WERI-Rb-1 (cell line): ENCODE measurements around the gene PARP1.

Experiments used
- DNase-seq: peaks from one replicate; pipeline ENCODE4 v3.0.0-alpha.2; 2020
- H3K27ac ChIP-seq: fragments of 250-450 bp; sonication (Bioruptor Pico); 2 replicates; pipeline ENCODE4 v1.5.1; 2020; ENCODE audit warnings: mild to moderate bottlenecking, moderate library complexity
- H3K27me3 ChIP-seq: fragments of 250-450 bp; sonication (Bioruptor Pico); 2 replicates; pipeline ENCODE4 v1.5.1; 2021; ENCODE audit warnings: mild to moderate bottlenecking, low read depth, moderate library complexity; ENCODE audit not compliant: insufficient read depth, severe bottlenecking
- H3K36me3 ChIP-seq: fragments of 250-450 bp; sonication (Bioruptor Pico); 2 replicates; pipeline ENCODE4 v1.5.1; 2020; ENCODE audit warnings: mild to moderate bottlenecking, moderate library complexity
- H3K4me3 ChIP-seq: 2 replicates; pipeline ENCODE4 v1.5.1; 2011; ENCODE audit warnings: low read depth, mild to moderate bottlenecking, control low read depth, low read length
- H3K9me3 ChIP-seq: fragments of 250-450 bp; sonication (Bioruptor Pico); 2 replicates; pipeline ENCODE4 v1.5.1; 2021; ENCODE audit warnings: mild to moderate bottlenecking, moderate library complexity; ENCODE audit not compliant: severe bottlenecking
- TF ChIP-seq, protein P1 (sequence below): IDR thresholded peaks from 2 replicates; pipeline ENCODE4 v1.5.1; 2011; ENCODE audit warnings: low read depth, mild to moderate bottlenecking, control low read depth, inconsistent platforms, low read length

PARP1 gene

DNA sequence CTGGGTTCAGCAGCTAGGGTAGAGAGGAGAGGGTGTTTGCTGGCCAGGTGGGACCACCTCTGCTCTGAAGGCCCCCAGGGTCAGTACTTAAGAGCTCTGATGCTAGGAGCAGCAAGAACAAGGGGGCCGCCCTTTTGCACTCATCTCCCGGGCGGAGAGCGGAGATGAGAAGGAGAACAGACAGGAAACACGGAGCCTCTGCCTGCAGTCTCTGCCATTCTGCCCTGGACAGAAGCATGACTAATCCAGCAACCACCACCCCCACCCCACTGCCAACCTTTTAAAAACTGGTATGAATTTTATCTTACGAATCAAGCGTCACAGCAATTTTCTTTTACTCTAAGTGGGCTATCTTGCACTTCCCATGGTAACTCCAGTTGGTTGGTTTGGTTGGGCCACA is 34.5 kb downstream of the PARP1 start:
- TF ChIP-seq, protein P1, sequence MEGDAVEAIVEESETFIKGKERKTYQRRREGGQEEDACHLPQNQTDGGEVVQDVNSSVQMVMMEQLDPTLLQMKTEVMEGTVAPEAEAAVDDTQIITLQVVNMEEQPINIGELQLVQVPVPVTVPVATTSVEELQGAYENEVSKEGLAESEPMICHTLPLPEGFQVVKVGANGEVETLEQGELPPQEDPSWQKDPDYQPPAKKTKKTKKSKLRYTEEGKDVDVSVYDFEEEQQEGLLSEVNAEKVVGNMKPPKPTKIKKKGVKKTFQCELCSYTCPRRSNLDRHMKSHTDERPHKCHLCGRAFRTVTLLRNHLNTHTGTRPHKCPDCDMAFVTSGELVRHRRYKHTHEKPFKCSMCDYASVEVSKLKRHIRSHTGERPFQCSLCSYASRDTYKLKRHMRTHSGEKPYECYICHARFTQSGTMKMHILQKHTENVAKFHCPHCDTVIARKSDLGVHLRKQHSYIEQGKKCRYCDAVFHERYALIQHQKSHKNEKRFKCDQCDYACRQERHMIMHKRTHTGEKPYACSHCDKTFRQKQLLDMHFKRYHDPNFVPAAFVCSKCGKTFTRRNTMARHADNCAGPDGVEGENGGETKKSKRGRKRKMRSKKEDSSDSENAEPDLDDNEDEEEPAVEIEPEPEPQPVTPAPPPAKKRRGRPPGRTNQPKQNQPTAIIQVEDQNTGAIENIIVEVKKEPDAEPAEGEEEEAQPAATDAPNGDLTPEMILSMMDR: no peak
- no peaks in the 10 kb centered on the region for H3K27me3 ChIP-seq
- peaks cover 17% of the 10 kb centered on the region for H3K36me3 ChIP-seq
- no peak overlapping the region for H3K27ac ChIP-seq
- no peak overlapping the region for H3K4me3 ChIP-seq
- H3K9me3 ChIP-seq: no peaks in the 10 kb centered on the region
- DNase-seq: no peak

DNA sequence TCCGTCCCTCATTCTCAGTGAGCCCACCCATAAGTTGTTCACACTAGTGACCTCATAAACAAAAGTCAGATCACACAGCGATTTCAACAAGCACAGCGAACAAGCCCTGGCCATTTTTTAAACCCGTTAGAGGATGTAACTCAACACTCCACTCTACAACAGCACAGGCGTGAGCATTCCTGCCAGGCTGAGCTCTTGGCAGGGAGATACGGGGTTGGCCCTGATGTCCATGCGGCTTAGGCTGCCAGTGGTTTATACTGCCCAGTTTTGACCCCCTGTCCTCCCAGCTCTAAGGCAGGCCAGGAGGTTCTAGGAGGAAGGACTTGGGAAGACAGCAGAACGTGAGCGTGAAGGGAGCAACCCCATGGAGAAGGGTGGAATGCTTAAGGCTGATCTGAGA is 35.0 kb downstream of the PARP1 start:
- Histone ChIP-seq H3K36me3 (peaks cover 17% of the 10 kb centered on the region), H3K9me3 (no peaks in the 10 kb centered on the region), H3K27ac (no peak overlapping the region), H3K27me3 (no peaks in the 10 kb centered on the region), H3K4me3 (no peak overlapping the region)
- TF ChIP-seq, protein P1: no peak
- DNase-seq: no peak

DNA sequence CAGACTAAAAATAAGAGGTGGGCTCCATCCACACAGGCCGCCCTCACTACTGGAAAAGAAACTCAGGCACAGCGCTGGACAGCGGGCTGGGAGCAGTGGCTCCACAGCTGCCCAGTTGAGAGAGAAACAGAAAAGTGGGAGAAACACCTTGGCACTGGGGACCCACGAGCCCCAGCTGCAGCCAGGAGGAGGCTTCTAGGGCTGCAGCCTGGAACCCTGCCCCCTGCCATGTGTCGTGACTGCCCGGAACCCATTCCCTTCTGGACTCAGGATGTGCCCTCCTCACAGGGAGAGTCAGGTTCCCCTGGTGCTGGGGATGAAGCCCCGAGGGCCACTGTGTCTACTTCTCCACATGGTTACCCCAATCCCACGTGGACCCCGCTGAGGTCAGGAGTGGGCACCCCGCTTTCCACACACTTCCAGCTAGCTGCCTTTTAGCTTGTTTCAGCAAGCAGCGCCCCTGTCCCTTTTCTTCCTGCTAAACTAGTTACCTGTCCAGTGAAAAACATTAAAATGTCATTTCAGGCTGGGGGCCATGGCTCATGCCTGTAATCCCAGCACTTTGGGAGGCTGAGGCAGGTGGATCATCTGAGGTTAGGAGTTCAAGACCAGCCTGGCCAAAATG is 35.9 kb downstream of the PARP1 start:
- H3K27ac ChIP-seq: no peak overlapping the region
- peaks cover 22% of the 10 kb centered on the region for H3K36me3 ChIP-seq
- TF ChIP-seq, protein P1: no peak

DNA sequence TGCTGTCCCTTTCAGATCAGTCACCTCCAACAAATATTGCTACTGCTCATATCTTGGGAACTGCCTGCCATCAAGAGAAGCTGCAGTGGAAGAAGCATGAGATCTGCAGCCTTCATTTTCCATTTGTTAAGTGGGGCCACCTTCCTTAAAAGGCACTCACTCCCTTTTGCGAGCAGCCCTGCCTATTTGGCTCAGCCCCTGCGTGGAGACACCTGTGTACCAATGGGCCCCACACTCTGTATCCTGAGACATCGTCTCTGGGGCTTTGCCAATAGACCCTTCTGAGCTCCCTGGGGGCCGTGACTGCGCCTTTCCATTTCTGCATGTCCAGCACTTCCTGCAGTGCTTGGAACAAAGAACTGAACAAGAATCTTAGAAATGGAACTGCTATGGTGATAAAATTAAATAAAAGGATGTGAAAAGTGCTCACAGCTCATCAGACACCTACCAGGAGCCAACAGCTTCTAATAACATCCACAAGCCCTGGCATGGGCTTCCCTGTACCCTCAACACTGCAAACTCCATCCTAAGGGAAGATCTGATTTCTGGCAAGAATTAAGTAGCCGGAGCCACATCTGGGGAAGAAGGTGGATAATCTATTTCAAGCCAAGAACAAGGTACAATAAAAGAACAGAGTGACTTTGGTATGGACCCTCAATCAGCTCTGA is 36.7 kb downstream of the PARP1 start:
- TF ChIP-seq, protein P1: no peak
- Histone ChIP-seq H3K36me3 (peaks cover 15% of the 10 kb centered on the region), H3K27ac (no peak overlapping the region), H3K4me3 (no peak overlapping the region), H3K27me3 (no peaks in the 10 kb centered on the region), H3K9me3 (no peaks in the 10 kb centered on the region)
- no peak for DNase-seq

More for the DNA sequence above, 35.9 kb downstream of the PARP1 start:
- no peaks in the 10 kb centered on the region for H3K27me3 ChIP-seq
- H3K4me3 ChIP-seq: no peak overlapping the region
- no peaks in the 10 kb centered on the region for H3K9me3 ChIP-seq
- DNase-seq: no peak

DNA sequence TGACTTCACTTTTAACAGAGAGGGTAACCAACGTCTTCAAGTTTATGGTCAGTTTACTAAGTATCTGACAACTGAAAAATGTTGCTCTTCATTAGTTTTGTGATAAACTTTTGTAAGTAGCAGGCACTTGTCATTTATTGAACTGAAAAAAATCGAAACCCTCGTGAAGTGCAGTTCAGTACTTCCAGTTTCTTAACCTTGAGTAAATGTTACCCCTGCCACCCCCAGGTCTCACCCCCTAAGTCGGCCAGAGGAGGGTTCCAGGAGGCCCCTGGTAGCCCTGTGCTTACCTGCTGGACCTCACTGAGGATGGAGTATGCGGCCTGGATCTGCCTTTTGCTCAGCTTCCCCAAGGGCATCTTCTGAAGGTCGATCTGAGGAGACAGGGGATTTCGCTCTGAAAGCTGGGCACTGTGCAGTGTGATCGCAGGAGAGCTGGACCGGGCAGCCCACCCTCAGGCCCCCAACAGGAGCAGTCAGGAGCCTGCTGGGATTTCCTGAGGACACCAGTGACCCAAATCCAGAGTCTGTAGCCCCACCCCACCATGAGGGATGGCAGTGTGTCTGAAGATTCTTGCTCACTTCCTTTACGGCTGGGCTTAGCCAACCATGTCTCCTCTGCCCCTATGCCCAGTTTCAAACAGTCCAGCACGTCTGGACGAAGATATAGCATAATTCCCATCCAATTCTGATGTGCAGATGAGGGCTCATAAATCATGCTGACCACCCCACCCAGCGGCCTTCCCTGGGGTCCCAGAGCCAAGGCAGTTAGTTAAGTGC is 37.6 kb downstream of the PARP1 start:
- TF ChIP-seq, protein P1: no peak
- Histone ChIP-seq H3K36me3 (peaks cover 14% of the 10 kb centered on the region), H3K9me3 (no peaks in the 10 kb centered on the region), H3K4me3 (no peak overlapping the region), H3K27ac (no peak overlapping the region), H3K27me3 (no peaks in the 10 kb centered on the region)
- no peak for DNase-seq
